ENCODE results near the gene VMAC.

- TF ChIP-seq CTCF (IDR thresholded peaks at IDR 0.05) (no peak), POLR2A (IDR thresholded peaks at IDR 0.05) (no peak)
These were observed 47.2 kb upstream of the VMAC start for GRCh38 chr19:5857203-5858081.

Data from right lobe of liver (tissue), 4 donors.